Ascending aorta (tissue), 2 donors: Measurements from ENCODE around the gene SMAD6. TPM values are rescaled to one million over a fixed set of nuclear protein-coding genes. Genes with fewer than 3 reads are reported as not detected.
A peak's percentile ranks its signal among the peaks of the same experiment; 100 is the strongest.

Experiments used
- DNase-seq, 2 donors: peaks; one replicate each; pipeline ENCODE4 v3.0.0-alpha.2; 2019; ENCODE audit warnings: low spot score in 2 of 2
- H3K27ac ChIP-seq, 2 donors: fragments of 200-600 bp; sonication (generic); one replicate each; pipeline ENCODE4 v1.5.1; 2016 to 2017; ENCODE audit warnings: mild to moderate bottlenecking in 1 of 2
- H3K27me3 ChIP-seq: fragments of 200-600 bp; sonication (generic); one replicate; pipeline ENCODE4 v1.5.1; 2017
- H3K36me3 ChIP-seq, 2 donors: fragments of 200-600 bp; sonication (generic); one replicate each; pipeline ENCODE4 v1.5.1; 2016
- H3K4me1 ChIP-seq, 2 donors: fragments of 200-600 bp; sonication (generic); one replicate each; pipeline ENCODE4 v1.5.1; 2016 to 2017; ENCODE audit warnings: mild to moderate bottlenecking in 1 of 2
- H3K4me3 ChIP-seq, 2 donors: fragments of 200-600 bp; sonication (generic); one replicate each; pipeline ENCODE4 v1.5.1; 2016 to 2017; ENCODE audit warnings: mild to moderate bottlenecking in 1 of 2
- H3K9me3 ChIP-seq, 2 donors: fragments of 200-600 bp; sonication (generic); one replicate each; pipeline ENCODE4 v1.5.1; 2016
- intact Hi-C: fragments of 100-400 bp; cut with DNase I; formaldehyde crosslinking; loops from one replicate; pipeline ENCODE4 v1.15.1; 2023
- total RNA-seq: library from RNA; depleted of rRNA; stranded (reverse); fragments of >200 nt; gene quantifications from one replicate; pipeline ENCODE4 v1.1.0, GENCODE V29; 2016
- TF ChIP-seq, protein P1 (sequence below), 3 experiments: fragments of 200-600 bp in 2 of 3; fragments of 450-650 bp in 1 of 3; sonication (generic) in 2 of 3; IDR thresholded peaks; one replicate each; pipeline ENCODE4 v1.5.1; 2016 to 2019; ENCODE audit warnings: antibody characterized with exemption in 3 of 3, mild to moderate bottlenecking in 1 of 3, moderate library complexity in 1 of 3

The SMAD6 gene
- total RNA-seq, 1 donor from 2014 or later: 140 TPM

- intact Hi-C loops: no loop called here
- DNase-seq: no peak
- Histone ChIP-seq H3K4me1 (peaks cover 0 to 1% of the 10 kb centered on the region in 2 donors), H3K36me3 (no peaks in the 10 kb centered on the region), H3K4me3 (no peak overlapping the region), H3K27me3 (no peaks in the 10 kb centered on the region), H3K27ac (no peak overlapping the region), H3K9me3 (no peaks in the 10 kb centered on the region)
- TF ChIP-seq, protein P1, sequence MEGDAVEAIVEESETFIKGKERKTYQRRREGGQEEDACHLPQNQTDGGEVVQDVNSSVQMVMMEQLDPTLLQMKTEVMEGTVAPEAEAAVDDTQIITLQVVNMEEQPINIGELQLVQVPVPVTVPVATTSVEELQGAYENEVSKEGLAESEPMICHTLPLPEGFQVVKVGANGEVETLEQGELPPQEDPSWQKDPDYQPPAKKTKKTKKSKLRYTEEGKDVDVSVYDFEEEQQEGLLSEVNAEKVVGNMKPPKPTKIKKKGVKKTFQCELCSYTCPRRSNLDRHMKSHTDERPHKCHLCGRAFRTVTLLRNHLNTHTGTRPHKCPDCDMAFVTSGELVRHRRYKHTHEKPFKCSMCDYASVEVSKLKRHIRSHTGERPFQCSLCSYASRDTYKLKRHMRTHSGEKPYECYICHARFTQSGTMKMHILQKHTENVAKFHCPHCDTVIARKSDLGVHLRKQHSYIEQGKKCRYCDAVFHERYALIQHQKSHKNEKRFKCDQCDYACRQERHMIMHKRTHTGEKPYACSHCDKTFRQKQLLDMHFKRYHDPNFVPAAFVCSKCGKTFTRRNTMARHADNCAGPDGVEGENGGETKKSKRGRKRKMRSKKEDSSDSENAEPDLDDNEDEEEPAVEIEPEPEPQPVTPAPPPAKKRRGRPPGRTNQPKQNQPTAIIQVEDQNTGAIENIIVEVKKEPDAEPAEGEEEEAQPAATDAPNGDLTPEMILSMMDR (IDR thresholded peaks at IDR 0.05): no peak
These were observed 9.0 kb upstream of the SMAD6 start for GRCh38 chr15:66692808-66693596.

GRCh38 chr15:66696770-66697169 is 5.3 kb upstream of the SMAD6 start:
- peaks cover 0 to 3% of the 10 kb centered on the region in 2 donors for H3K4me1 ChIP-seq
- intact Hi-C loops: loop anchor here (2.0 kb wide), 1 partner anchor 92 kb away; no protein-coding TSS in a partner anchor
- no peaks in the 10 kb centered on the region for H3K36me3 ChIP-seq
- H3K27ac ChIP-seq: no peak overlapping the region
- no peaks in the 10 kb centered on the region for H3K9me3 ChIP-seq
- TF ChIP-seq, protein P1 (IDR thresholded peaks at IDR 0.05): no peak
- H3K4me3 ChIP-seq: no peak overlapping the region
- DNase-seq: no peak
- no peaks in the 10 kb centered on the region for H3K27me3 ChIP-seq

DNA sequence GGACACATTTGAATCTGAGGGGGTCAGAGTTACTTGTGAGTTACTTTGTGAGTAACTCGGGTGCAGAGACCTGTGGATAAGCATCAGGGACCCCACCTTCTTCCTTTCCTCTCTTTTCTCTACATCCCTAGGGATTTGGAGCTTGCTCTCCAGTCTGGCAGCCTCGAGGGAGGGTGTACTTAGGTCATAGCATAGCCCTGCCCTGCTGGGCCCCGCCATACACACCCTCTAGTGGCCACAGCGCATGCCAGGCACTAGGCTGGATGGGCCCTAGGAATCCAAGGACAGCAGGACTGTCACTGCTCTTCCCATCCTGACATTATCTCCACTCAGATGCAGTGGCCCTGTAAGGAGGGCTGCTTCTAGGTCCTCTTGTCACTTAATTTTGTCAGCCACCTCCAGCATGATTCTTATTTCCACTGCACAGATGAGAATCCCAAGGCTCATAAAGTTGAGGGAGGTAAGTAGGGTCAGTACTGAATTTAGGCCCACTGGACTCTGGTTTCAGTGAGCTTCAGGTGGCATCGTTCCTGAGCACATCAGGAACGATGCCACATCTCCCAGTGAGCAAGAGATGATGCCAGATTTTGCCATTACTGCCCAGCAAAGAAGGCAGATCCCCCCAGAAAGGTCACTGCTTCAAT is 3.6 kb upstream of the SMAD6 start:
- DNase-seq: peak in 1 of 2 donors; percentile 88
- Histone ChIP-seq H3K36me3 (no peaks in the 10 kb centered on the region), H3K27me3 (no peaks in the 10 kb centered on the region), H3K9me3 (no peaks in the 10 kb centered on the region), H3K4me3 (no peak overlapping the region), H3K4me1 (peaks cover 0 to 3% of the 10 kb centered on the region in 2 donors), H3K27ac (peak overlapping the region; percentile 24 to 69)
- intact Hi-C loops: no loop called here
- TF ChIP-seq, protein P1 (IDR thresholded peaks at IDR 0.05): peak; percentile 77 to 86 (median 80)

DNA sequence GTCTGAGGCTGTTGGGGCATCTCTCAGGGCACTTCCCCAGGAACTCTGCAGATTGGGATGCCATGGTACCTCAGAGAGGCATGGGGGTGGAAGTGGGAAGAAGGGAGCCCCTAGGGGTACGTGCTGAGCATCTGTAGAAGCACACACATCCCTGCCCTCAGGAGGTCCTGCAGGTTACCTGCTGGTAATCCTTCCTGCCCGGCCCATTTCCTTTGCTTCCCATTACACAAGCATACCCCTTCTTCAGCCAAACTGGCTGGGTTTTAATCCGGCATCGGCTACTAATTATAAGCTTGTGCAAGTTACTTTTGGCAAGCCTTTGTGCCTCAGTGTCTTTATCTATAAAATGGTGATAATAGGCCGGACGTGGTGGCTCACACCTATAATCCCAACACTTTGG is 3.1 kb upstream of the SMAD6 start:
- no peaks in the 10 kb centered on the region for H3K36me3 ChIP-seq
- DNase-seq: no peak
- H3K4me1 ChIP-seq: peaks cover 0 to 3% of the 10 kb centered on the region in 2 donors
- H3K9me3 ChIP-seq: no peaks in the 10 kb centered on the region
- peak overlapping the region; percentile 24 to 69 for H3K27ac ChIP-seq
- no peaks in the 10 kb centered on the region for H3K27me3 ChIP-seq
- intact Hi-C loops: no loop called here
- TF ChIP-seq, protein P1 (IDR thresholded peaks at IDR 0.05): no peak
- no peak overlapping the region for H3K4me3 ChIP-seq

GRCh38 chr15:66700412-66700801 is 1.6 kb upstream of the SMAD6 start:
- peak overlapping the region; percentile 69 to 84 for H3K27ac ChIP-seq
- intact Hi-C loops: loop anchor here (1.0 to 10.0 kb wide), 5 partner anchors 37 to 494 kb away; partner anchors contain the start of genes RPL4 and ZWILCH
- H3K36me3 ChIP-seq: no peaks in the 10 kb centered on the region
- peak overlapping the region; percentile 29 to 88 for H3K4me3 ChIP-seq
- peaks cover 3 to 4% of the 10 kb centered on the region in 2 donors for H3K4me1 ChIP-seq
- DNase-seq: no peak
- H3K27me3 ChIP-seq: no peaks in the 10 kb centered on the region
- TF ChIP-seq, protein P1 (IDR thresholded peaks at IDR 0.05): no peak
- no peaks in the 10 kb centered on the region for H3K9me3 ChIP-seq
